Osteoblast (primary cell): ENCODE measurements around the gene SRGAP2B. TPM values are rescaled to one million over a fixed set of nuclear protein-coding genes. Genes with fewer than 3 reads are reported as not detected.
"Not testable (repeated sequence)": the region's sequence is repeated elsewhere in the genome, so short reads cannot be mapped to it uniquely, and the experiment has no call there.

Source experiments
- DNase-seq: peaks from one replicate; pipeline ENCODE4 v3.0.0; 2011; ENCODE audit warnings: low spot score, mixed read lengths; ENCODE audit not compliant: insufficient read length; ENCODE audit errors: missing footprints
- H2AFZ ChIP-seq: 2 replicates; pipeline ENCODE4 v1.6.0; 2011; ENCODE audit warnings: mild to moderate bottlenecking, low read length
- H3K27ac ChIP-seq: 2 replicates; pipeline ENCODE4 v1.5.1; 2011; ENCODE audit warnings: mild to moderate bottlenecking, low read depth, low read length, moderate library complexity
- H3K27me3 ChIP-seq: 2 replicates; pipeline ENCODE4 v1.6.0; 2012; ENCODE audit warnings: mild to moderate bottlenecking, control low read depth, inconsistent platforms, low read length, moderate library complexity; ENCODE audit not compliant: insufficient read depth
- H3K36me3 ChIP-seq: 2 replicates; pipeline ENCODE4 v1.5.1; 2011; ENCODE audit warnings: mild to moderate bottlenecking, low read length, control low read depth, moderate library complexity; ENCODE audit not compliant: insufficient read depth
- H3K4me1 ChIP-seq: 2 replicates; pipeline ENCODE4 v1.5.1; 2011; ENCODE audit warnings: mild to moderate bottlenecking, low read length, control low read depth, moderate library complexity; ENCODE audit not compliant: insufficient read depth
- H3K4me2 ChIP-seq: 2 replicates; pipeline ENCODE4 v1.6.0; 2011; ENCODE audit warnings: mild to moderate bottlenecking, low read length; ENCODE audit not compliant: insufficient read depth
- H3K4me3 ChIP-seq: fragments of 200-600 bp; sonication (generic); 3 replicates; pipeline ENCODE4 v1.5.1; 2012; ENCODE audit warnings: mild to moderate bottlenecking, low read length, inconsistent platforms; ENCODE audit not compliant: insufficient read depth
- H3K79me2 ChIP-seq: 2 replicates; pipeline ENCODE4 v1.6.0; 2012; ENCODE audit warnings: mild to moderate bottlenecking, low read length, control low read depth, inconsistent platforms; ENCODE audit not compliant: insufficient read depth
- H3K9me3 ChIP-seq: 2 replicates; pipeline ENCODE4 v1.5.1; 2011; ENCODE audit warnings: low read depth, low read length, control low read depth
- H4K20me1 ChIP-seq: 2 replicates; pipeline ENCODE4 v1.6.0; 2012; ENCODE audit warnings: mild to moderate bottlenecking, low read length, control low read depth; ENCODE audit not compliant: insufficient read depth
- total RNA-seq: library from RNA; depleted of rRNA; stranded (reverse); fragments of >200 nt; gene quantifications from 2 replicates; pipeline ENCODE4 v1.2.3, GENCODE V29; 2012

SRGAP2B gene
- total RNA-seq, 1 donor: 30.0 TPM

DNA sequence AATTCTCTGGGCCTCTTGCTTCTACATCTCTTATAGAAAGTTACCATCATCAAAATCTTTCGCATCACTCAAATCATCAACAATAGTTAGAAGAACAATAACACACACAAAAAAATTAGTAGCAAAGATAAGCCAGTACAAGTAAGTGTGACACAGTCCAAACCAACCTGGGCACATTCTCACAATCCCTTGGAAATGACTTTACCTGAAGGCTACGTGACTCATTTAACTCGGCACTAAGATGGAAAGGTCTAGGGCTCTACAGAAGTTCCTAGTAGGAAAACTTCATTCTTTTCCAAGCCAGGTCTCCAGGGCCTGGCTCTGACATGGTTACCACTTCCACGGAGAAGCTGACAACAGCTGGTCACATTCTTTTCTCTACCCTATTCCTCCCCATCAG, 41.7 kb downstream of the SRGAP2B start:
- H3K36me3 ChIP-seq, H3K27ac ChIP-seq, H2AFZ ChIP-seq, H3K4me2 ChIP-seq, H3K9me3 ChIP-seq, DNase-seq, H3K4me3 ChIP-seq, H3K27me3 ChIP-seq, H3K4me1 ChIP-seq, H4K20me1 ChIP-seq, H3K79me2 ChIP-seq: not testable (repeated sequence)

DNA sequence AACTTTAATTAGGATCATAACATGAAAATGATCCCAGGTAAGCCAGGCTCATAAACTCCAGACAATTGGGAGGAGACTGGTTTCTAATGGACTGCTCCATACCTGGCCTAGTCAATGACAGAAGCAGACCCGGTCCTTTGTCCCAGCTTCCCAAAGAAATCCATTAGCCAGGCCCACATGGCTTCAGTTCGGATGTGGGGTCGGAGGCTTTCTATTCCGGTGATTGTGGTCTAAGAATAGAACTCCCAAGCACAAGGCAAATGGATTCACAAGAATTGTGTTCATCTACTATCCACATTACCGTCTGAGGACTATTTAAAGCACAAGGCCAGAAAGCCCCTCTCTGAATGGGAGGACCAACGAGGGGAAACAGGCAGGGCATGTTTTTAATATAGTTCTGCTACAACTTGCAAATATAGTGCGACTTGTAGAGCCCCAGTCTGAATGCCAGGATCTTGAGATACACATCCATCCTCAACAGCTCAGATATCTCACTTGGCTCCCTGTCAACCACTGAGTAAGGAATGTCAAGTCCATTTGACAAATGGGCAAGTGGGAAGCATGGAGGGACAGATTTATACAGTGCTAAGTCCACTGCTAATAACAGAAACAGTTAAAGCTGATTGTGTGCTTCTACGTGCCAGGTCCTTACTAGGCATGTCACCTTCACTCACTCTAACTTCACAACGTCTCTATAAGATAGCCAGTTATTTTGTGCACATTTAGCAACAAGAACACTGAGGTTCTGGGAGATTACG, 42.9 kb downstream of the SRGAP2B start:
- not testable (repeated sequence) for DNase-seq, H3K4me2 ChIP-seq, H3K4me3 ChIP-seq, H2AFZ ChIP-seq, H3K4me1 ChIP-seq, H3K9me3 ChIP-seq, H3K27me3 ChIP-seq, H4K20me1 ChIP-seq, H3K36me3 ChIP-seq, H3K27ac ChIP-seq, H3K79me2 ChIP-seq

DNA sequence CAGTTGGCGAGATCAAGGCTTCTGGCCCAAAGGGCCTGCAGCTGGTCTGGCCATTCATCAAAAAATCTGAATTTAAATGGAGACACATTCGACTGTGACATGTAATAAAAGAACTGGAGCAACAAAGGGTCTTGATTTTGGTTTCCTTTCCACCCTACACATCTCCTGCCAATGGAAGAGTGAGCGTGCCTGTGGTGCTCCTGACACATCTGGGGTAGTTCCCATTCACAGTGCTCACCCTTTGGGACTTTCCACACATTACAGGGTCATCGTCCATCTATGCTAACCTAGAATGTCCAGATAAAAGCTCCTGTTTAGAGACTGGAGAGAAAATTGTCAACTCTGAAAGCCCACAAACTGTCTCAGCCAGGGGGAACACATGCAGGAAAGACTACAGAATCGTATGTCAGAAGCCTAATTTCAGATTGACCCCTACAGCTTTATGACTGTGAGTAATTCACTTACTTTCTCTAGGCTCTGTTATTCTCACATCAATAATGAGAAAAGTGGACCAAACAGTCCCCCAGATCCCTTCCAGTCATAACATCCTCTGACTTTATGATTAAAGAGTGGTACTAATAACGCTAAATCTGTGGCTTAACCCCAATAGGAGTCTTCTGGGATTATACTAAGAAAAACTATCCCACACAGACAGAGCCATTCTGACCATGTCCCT, 46.8 kb downstream of the SRGAP2B start:
- H3K4me3 ChIP-seq, DNase-seq, H2AFZ ChIP-seq, H4K20me1 ChIP-seq, H3K4me1 ChIP-seq, H3K79me2 ChIP-seq, H3K27ac ChIP-seq, H3K36me3 ChIP-seq, H3K27me3 ChIP-seq, H3K4me2 ChIP-seq, H3K9me3 ChIP-seq: not testable (repeated sequence)

DNA sequence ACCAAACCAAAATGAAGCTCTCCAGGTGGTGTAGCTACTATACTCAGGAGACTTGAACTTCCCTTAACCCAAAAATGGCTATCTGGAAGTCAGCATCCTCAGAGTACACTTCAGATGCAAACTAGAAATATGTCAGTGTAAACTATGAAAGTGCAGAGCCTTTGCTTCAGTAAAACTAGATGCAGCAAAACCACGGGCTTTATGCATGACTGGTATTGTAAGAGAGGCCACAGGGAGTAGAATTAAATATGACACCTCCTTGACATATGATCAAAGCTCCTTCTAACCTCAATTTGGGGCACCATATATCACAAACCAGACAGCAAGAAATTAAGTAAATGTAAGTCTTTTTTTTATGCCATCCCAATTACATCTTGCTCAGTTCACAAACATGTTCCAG, 47.6 kb downstream of the SRGAP2B start:
- not testable (repeated sequence) for H3K27ac ChIP-seq, DNase-seq, H4K20me1 ChIP-seq, H3K36me3 ChIP-seq, H3K27me3 ChIP-seq, H3K9me3 ChIP-seq, H2AFZ ChIP-seq, H3K4me2 ChIP-seq, H3K79me2 ChIP-seq, H3K4me1 ChIP-seq, H3K4me3 ChIP-seq

DNA sequence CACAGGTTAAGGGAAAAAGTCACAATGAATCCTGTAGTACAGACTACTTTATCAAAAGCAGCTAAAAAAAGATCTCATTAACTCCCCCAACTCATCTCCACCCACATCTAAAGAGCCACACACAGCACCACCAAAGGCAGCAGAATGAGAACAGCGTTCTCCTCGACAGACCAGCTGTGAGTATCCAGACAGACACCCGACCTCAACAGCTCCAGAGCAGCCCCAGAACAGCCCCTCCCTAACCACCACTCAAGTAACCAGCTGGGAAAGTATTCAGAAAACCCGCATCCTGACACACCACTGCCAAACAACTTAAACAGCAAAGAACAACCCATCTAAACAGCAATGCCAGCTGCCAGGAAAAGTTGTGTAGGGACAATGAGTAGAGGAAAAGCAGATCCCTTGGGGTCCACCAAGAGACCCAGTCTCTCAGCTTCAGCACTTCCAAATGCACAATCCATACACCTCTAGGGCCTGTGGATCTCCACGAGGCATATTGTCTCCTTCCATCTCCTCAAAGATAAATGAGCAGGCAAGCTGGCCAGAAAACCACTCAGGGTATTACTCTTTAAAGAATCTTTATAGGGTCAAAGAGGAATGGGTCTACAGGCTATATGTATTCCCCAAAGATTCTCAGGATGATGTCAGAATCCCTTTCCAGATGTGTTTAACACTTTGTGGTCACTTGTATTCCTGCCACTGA, 49.4 kb downstream of the SRGAP2B start:
- DNase-seq: not testable (repeated sequence)

DNA sequence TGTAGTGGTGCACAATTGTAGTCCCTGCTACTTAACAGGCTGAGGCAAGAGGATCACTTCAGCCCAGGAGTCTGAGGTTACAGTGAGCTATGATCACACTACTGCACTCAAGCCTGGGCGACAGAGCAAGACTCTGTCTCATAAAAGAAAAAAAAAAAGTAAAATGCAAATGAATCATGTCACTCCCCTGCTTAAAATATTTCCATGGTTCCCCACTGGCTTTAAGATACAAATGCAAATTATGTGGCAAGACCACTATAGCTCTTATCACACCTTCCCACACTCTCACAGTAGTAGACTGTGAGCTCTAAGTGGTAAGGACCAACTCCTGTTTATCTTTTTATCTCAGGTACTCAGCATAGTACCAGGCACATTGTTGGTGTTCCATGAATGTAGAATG, 53.6 kb downstream of the SRGAP2B start:
- H2AFZ ChIP-seq, H4K20me1 ChIP-seq, H3K4me3 ChIP-seq, H3K9me3 ChIP-seq, H3K36me3 ChIP-seq, H3K4me2 ChIP-seq, DNase-seq, H3K79me2 ChIP-seq, H3K27ac ChIP-seq, H3K4me1 ChIP-seq, H3K27me3 ChIP-seq: not testable (repeated sequence)

More for the DNA sequence above, 49.4 kb downstream of the SRGAP2B start:
- not testable (repeated sequence) for H3K4me1 ChIP-seq, H3K4me2 ChIP-seq, H3K9me3 ChIP-seq, H4K20me1 ChIP-seq, H3K27me3 ChIP-seq, H3K79me2 ChIP-seq, H3K27ac ChIP-seq, H2AFZ ChIP-seq, H3K4me3 ChIP-seq, H3K36me3 ChIP-seq

DNA sequence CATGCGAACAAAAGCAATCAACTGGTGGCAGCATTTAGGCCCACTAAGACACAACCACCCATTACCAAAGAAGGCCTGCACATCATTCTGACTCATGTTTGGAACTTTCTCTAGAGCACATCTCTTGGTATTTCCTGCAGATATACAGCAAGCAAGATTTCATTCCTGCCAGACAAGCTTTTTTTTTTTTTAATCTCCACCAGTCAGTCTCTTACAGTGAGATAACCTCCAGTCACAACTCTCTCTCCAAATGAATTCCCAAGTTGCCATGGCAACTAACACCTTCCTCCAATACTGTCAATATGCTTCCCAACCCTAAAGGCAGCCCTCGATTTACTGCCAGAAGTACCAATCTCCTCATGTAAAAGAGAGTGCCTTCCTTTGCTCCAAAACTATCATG, 59.1 kb downstream of the SRGAP2B start:
- not testable (repeated sequence) for H2AFZ ChIP-seq, H4K20me1 ChIP-seq, H3K27me3 ChIP-seq, H3K4me1 ChIP-seq, H3K9me3 ChIP-seq, H3K79me2 ChIP-seq, DNase-seq, H3K4me3 ChIP-seq, H3K36me3 ChIP-seq, H3K27ac ChIP-seq, H3K4me2 ChIP-seq

DNA sequence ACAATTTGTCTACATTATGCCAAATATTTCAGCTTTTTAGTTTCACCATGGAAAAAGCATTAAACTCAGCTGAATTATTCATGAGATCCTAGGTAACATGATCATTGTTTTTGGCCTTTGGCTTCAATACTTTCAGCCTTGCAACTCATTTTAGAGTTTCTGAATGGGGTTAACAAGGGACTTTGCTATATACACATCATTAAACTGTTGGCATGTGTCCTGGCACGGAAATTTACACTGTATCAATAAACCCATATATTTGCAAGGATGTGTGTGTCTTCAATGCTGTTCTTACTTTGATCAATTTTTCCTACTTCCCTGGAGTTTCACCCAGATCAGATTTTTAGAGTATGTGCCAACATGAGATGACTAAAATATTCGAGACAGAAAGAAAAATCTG, 61.6 kb downstream of the SRGAP2B start:
- H2AFZ ChIP-seq, H3K79me2 ChIP-seq, H3K36me3 ChIP-seq, H4K20me1 ChIP-seq, H3K9me3 ChIP-seq, H3K4me3 ChIP-seq, H3K4me1 ChIP-seq, H3K27me3 ChIP-seq, DNase-seq, H3K27ac ChIP-seq, H3K4me2 ChIP-seq: not testable (repeated sequence)
